ENCODE data around the gene SCARB2. TPM values are rescaled to one million over a fixed set of nuclear protein-coding genes. Genes with fewer than 3 reads are reported as not detected.
A peak's percentile ranks its signal among the peaks of the same experiment; 100 is the strongest.
"Not testable (repeated sequence)": the region's sequence is repeated elsewhere in the genome, so short reads cannot be mapped to it uniquely, and the experiment has no call there.

The SCARB2 gene
- total RNA-seq, result 10 to 100 TPM in 1 of 2 experiments, 1 to 10 TPM in 1; 8.9 to 15.6 TPM

GRCh38 chr4:76213415-76214176 is at the start of gene SCARB2:
SCARB2 (minus strand) TSS chr4:76213824; CDS start chr4:76213543, 281 bp downstream.
- peak within 1 kb of the TSS; percentile 79 for H3K4me3 Mint-ChIP-seq
- peak; percentile 84 for ATAC-seq
- peaks cover 2% of the 10 kb centered on the region for H3K36me3 Mint-ChIP-seq
- peaks cover 5% of the 10 kb centered on the region for H3K27me3 Mint-ChIP-seq
- peak within 1 kb of the TSS; percentile 91 for H3K27ac Mint-ChIP-seq
- DNase-seq, result peak; percentile 76
- CTCF ChIA-PET, result interaction anchor here (0.6 to 2.1 kb wide), 4 partner anchors 34 to 92 kb away, joined by 4 to 10 read pairs (median 4); no protein-coding TSS in a partner anchor
- no peaks in the 10 kb centered on the region for H3K9me3 Mint-ChIP-seq (ENCODE audit: low read depth)
- peaks cover 30% of the 10 kb centered on the region for H3K4me1 Mint-ChIP-seq

GRCh38 chr4:76260571-76260970 is 46.9 kb upstream of the SCARB2 start:
- CTCF ChIA-PET, result interaction anchor here (0.6 to 2.0 kb wide), 2 partner anchors 117 to 1088 kb away, joined by 3 to 8 read pairs; no protein-coding TSS in a partner anchor
- ATAC-seq (no peak), DNase-seq (no peak)
- Mint-ChIP-seq H3K36me3 (no peaks in the 10 kb centered on the region), H3K4me1 (peaks cover 4% of the 10 kb centered on the region), H3K27me3 (peaks cover 53% of the 10 kb centered on the region), H3K9me3 (ENCODE audit: low read depth) (no peaks in the 10 kb centered on the region), H3K27ac (no peak overlapping the region), H3K4me3 (no peak overlapping the region)

- Mint-ChIP-seq H3K27me3 (peaks cover 74% of the 10 kb centered on the region), H3K36me3 (no peaks in the 10 kb centered on the region), H3K4me3 (no peak overlapping the region), H3K4me1 (peaks cover 4% of the 10 kb centered on the region), H3K9me3 (ENCODE audit: low read depth) (no peaks in the 10 kb centered on the region), H3K27ac (no peak overlapping the region)
- DNase-seq, result no peak
- ATAC-seq, result no peak
- CTCF ChIA-PET, result no interaction called here
These were observed 44.2 kb upstream of the SCARB2 start for GRCh38 chr4:76257824-76258223.

GRCh38 chr4:76256968-76257367 is 43.3 kb upstream of the SCARB2 start:
- Mint-ChIP-seq H3K27ac (no peak overlapping the region), H3K36me3 (no peaks in the 10 kb centered on the region), H3K27me3 (peaks cover 76% of the 10 kb centered on the region), H3K9me3 (ENCODE audit: low read depth) (no peaks in the 10 kb centered on the region), H3K4me1 (peaks cover 4% of the 10 kb centered on the region), H3K4me3 (no peak overlapping the region)
- no peak for ATAC-seq
- no peak for DNase-seq
- CTCF ChIA-PET, result no interaction called here

GRCh38 chr4:76256032-76256431 is 42.4 kb upstream of the SCARB2 start:
- H3K27me3 Mint-ChIP-seq, result peaks cover 74% of the 10 kb centered on the region
- ATAC-seq (no peak), DNase-seq (no peak)
- H3K27ac Mint-ChIP-seq, result no peak overlapping the region
- CTCF ChIA-PET, result no interaction called here
- H3K36me3 Mint-ChIP-seq, result no peaks in the 10 kb centered on the region
- no peaks in the 10 kb centered on the region for H3K9me3 Mint-ChIP-seq (ENCODE audit: low read depth)
- peaks cover 8% of the 10 kb centered on the region for H3K4me1 Mint-ChIP-seq
- no peak overlapping the region for H3K4me3 Mint-ChIP-seq

GRCh38 chr4:76253511-76253910 is 39.9 kb upstream of the SCARB2 start:
- no peak overlapping the region for H3K27ac Mint-ChIP-seq
- H3K27me3 Mint-ChIP-seq, result peaks cover 75% of the 10 kb centered on the region
- no peak for ATAC-seq

GRCh38 chr4:76252271-76252653 is 38.6 kb upstream of the SCARB2 start:
- Mint-ChIP-seq H3K36me3 (no peaks in the 10 kb centered on the region), H3K27me3 (peaks cover 74% of the 10 kb centered on the region), H3K4me3 (no peak overlapping the region), H3K4me1 (peaks cover 13% of the 10 kb centered on the region), H3K27ac (no peak overlapping the region), H3K9me3 (ENCODE audit: low read depth) (no peaks in the 10 kb centered on the region)
- DNase-seq, result no peak
- CTCF ChIA-PET, result interaction anchor here (1.4 to 2.2 kb wide), 3 partner anchors 18 to 126 kb away, joined by 3 to 9 read pairs (median 8); no protein-coding TSS in a partner anchor
- ATAC-seq, result no peak

More at GRCh38 chr4:76253511-76253910, 39.9 kb upstream of the SCARB2 start:
- H3K4me1 Mint-ChIP-seq, result peaks cover 13% of the 10 kb centered on the region
- no peaks in the 10 kb centered on the region for H3K36me3 Mint-ChIP-seq
- H3K4me3 Mint-ChIP-seq, result no peak overlapping the region
- H3K9me3 Mint-ChIP-seq (ENCODE audit: low read depth), result no peaks in the 10 kb centered on the region
- DNase-seq, result no peak
- CTCF ChIA-PET, result interaction anchor here (1.8 to 2.2 kb wide), 2 partner anchors 74 to 125 kb away, joined by 8 to 9 read pairs; no protein-coding TSS in a partner anchor

- H3K9me3 Mint-ChIP-seq (ENCODE audit: low read depth), result no peaks in the 10 kb centered on the region
- H3K27ac Mint-ChIP-seq, result no peak within 1 kb of the TSS
- peak within 1 kb of the TSS; percentile 64 for H3K4me3 Mint-ChIP-seq
- DNase-seq (peak; percentile 47), ATAC-seq (peak; percentile 76)
- H3K4me1 Mint-ChIP-seq, result peaks cover 13% of the 10 kb centered on the region
- H3K27me3 Mint-ChIP-seq, result peaks cover 78% of the 10 kb centered on the region
- CTCF ChIA-PET, result interaction anchor here (1.4 to 2.0 kb wide), 3 partner anchors 19 to 126 kb away, joined by 3 to 8 read pairs (median 7); no protein-coding TSS in a partner anchor
- no peaks in the 10 kb centered on the region for H3K36me3 Mint-ChIP-seq
These were observed 38.0 kb upstream of the SCARB2 start, which contains the start of gene FAM47E for GRCh38 chr4:76251441-76252270. FAM47E (plus strand) TSS chr4:76251721; CDS start chr4:76251747, 26 bp downstream.

GRCh38 chr4:76250962-76251361 is 37.3 kb upstream of the SCARB2 start:
- ATAC-seq (no peak), DNase-seq (no peak)
- H3K4me1 Mint-ChIP-seq, result peaks cover 10% of the 10 kb centered on the region
- H3K9me3 Mint-ChIP-seq (ENCODE audit: low read depth), result no peaks in the 10 kb centered on the region
- H3K27ac Mint-ChIP-seq, result no peak overlapping the region
- peak overlapping the region; percentile 64 for H3K4me3 Mint-ChIP-seq
- H3K27me3 Mint-ChIP-seq, result peaks cover 82% of the 10 kb centered on the region
- CTCF ChIA-PET, result interaction anchor here (1.4 to 2.0 kb wide), 2 partner anchors 20 to 127 kb away, joined by 3 to 7 read pairs; no protein-coding TSS in a partner anchor
- no peaks in the 10 kb centered on the region for H3K36me3 Mint-ChIP-seq

- DNase-seq (no peak), ATAC-seq (no peak)
- H3K9me3 Mint-ChIP-seq (ENCODE audit: low read depth), result peaks cover under 1% of the 10 kb centered on the region
- no peak overlapping the region for H3K27ac Mint-ChIP-seq
- CTCF ChIA-PET, result interaction anchor here (0.9 kb wide), 1 partner anchor 67 kb away, joined by 3 read pairs; no protein-coding TSS in a partner anchor
- peaks cover 72% of the 10 kb centered on the region for H3K27me3 Mint-ChIP-seq
- no peak overlapping the region for H3K4me3 Mint-ChIP-seq
- no peaks in the 10 kb centered on the region for H3K36me3 Mint-ChIP-seq
- H3K4me1 Mint-ChIP-seq, result peaks cover 8% of the 10 kb centered on the region
These were observed 33.2 kb upstream of the SCARB2 start for GRCh38 chr4:76246852-76247251.

- Mint-ChIP-seq H3K27me3 (peaks cover 73% of the 10 kb centered on the region), H3K4me1 (peaks cover 4% of the 10 kb centered on the region), H3K9me3 (ENCODE audit: low read depth) (peaks cover 2% of the 10 kb centered on the region), H3K27ac (no peak overlapping the region), H3K36me3 (no peaks in the 10 kb centered on the region), H3K4me3 (no peak overlapping the region)
- CTCF ChIA-PET, result interaction anchor here (0.9 kb wide), 1 partner anchor 66 kb away, joined by 3 read pairs; no protein-coding TSS in a partner anchor
- DNase-seq (no peak), ATAC-seq (no peak)
These were observed 32.4 kb upstream of the SCARB2 start for GRCh38 chr4:76246025-76246424.

- H3K4me1 Mint-ChIP-seq; H3K9me3 Mint-ChIP-seq (ENCODE audit: low read depth); H3K27ac Mint-ChIP-seq; ATAC-seq; H3K4me3 Mint-ChIP-seq; DNase-seq; H3K36me3 Mint-ChIP-seq; CTCF ChIA-PET: not testable (repeated sequence)
- H3K27me3 Mint-ChIP-seq, result peaks cover 67% of the 10 kb centered on the region
These were observed 30.3 kb upstream of the SCARB2 start for GRCh38 chr4:76243877-76244276.

GRCh38 chr4:76240236-76240635 is 26.6 kb upstream of the SCARB2 start:
- DNase-seq (no peak), ATAC-seq (no peak)
- Mint-ChIP-seq H3K27me3 (peaks cover 43% of the 10 kb centered on the region), H3K4me3 (no peak overlapping the region), H3K4me1 (no peaks in the 10 kb centered on the region), H3K9me3 (ENCODE audit: low read depth) (peaks cover 6% of the 10 kb centered on the region), H3K36me3 (peaks cover 5% of the 10 kb centered on the region), H3K27ac (no peak overlapping the region)
- CTCF ChIA-PET, result interaction anchor here (1.4 kb wide), 1 partner anchor 61 kb away, joined by 3 read pairs; no protein-coding TSS in a partner anchor

Data from activated CD8-positive, alpha-beta memory T cell treated with anti-CD3 and anti-CD28 coated beads, Interleukin-2, amount 10 ng/mL, durations not matched to agents 7 days and 5 days (primary cell).